ENCODE data around the gene FHIT.

DNA sequence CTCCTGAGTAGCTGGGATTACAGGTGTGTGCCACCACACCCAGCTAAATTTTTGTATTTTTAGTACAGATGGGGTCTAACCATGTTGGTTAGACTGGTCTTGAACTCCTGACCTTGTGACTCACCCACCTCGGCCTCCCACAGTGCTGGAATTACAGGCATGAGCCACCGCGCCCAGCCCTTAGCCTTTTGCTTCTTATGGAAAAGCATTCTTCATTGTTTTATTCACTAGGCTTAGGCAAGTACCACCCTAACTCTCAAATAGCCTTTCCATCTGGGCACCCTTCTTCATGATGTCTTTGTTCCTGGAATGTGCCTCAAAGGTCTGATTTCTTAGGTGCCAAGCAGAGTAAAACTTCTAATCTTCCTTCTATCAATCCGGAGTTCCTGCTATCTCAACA lies 641.8 kb downstream of the FHIT start:
- no peak for TF ChIP-seq POLR2A (IDR thresholded peaks at IDR 0.05)
- TF ChIP-seq, protein P1, sequence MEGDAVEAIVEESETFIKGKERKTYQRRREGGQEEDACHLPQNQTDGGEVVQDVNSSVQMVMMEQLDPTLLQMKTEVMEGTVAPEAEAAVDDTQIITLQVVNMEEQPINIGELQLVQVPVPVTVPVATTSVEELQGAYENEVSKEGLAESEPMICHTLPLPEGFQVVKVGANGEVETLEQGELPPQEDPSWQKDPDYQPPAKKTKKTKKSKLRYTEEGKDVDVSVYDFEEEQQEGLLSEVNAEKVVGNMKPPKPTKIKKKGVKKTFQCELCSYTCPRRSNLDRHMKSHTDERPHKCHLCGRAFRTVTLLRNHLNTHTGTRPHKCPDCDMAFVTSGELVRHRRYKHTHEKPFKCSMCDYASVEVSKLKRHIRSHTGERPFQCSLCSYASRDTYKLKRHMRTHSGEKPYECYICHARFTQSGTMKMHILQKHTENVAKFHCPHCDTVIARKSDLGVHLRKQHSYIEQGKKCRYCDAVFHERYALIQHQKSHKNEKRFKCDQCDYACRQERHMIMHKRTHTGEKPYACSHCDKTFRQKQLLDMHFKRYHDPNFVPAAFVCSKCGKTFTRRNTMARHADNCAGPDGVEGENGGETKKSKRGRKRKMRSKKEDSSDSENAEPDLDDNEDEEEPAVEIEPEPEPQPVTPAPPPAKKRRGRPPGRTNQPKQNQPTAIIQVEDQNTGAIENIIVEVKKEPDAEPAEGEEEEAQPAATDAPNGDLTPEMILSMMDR (IDR thresholded peaks at IDR 0.05): no peak
- TF ChIP-seq POLR2AphosphoS5 (IDR thresholded peaks at IDR 0.05): no peak
